Naive B cell (primary cell): ENCODE data around the gene DDX39B. TPM values are rescaled to one million over a fixed set of nuclear protein-coding genes. Genes with fewer than 3 reads are reported as not detected.

ENCODE experiments used
- ATAC-seq, 2 donors: fragments of 150-1000 bp; cut with Tn5 transposase; 2 replicates each; pipeline ENCODE4 v1.10.0; 2021; ENCODE audit warnings: low read depth in 2 of 2, mild to moderate bottlenecking in 2 of 2, moderate library complexity in 2 of 2
- DNase-seq: peaks from one replicate; pipeline ENCODE4 v3.0.0; 2022
- H3K27ac Mint-ChIP-seq, 6 donors: one replicate each; pipeline ENCODE4 v1.8.0; 2020 to 2022; ENCODE audit warnings: mild to moderate bottlenecking in 6 of 6, mixed read lengths in 6 of 6, moderate library complexity in 5 of 6, inconsistent platforms in 2 of 6
- H3K27me3 Mint-ChIP-seq, 3 donors: one replicate each; pipeline ENCODE4 v1.8.0; 2021 to 2022; ENCODE audit warnings: mixed read lengths in 3 of 3, mild to moderate bottlenecking in 1 of 3
- H3K36me3 Mint-ChIP-seq, 2 donors: one replicate each; pipeline ENCODE4 v1.8.0; 2020 to 2022; ENCODE audit warnings: mixed read lengths in 2 of 2, inconsistent platforms in 1 of 2, mild to moderate bottlenecking in 1 of 2
- H3K4me1 Mint-ChIP-seq, 3 donors: one replicate each; pipeline ENCODE4 v1.8.0; 2020 to 2022; ENCODE audit warnings: mixed read lengths in 3 of 3, inconsistent platforms in 1 of 3, mild to moderate bottlenecking in 1 of 3, moderate library complexity in 1 of 3
- H3K4me3 Mint-ChIP-seq, 8 donors: one replicate each; pipeline ENCODE4 v1.8.0; 2020 to 2022; ENCODE audit warnings: mild to moderate bottlenecking in 8 of 8, mixed read lengths in 8 of 8, moderate library complexity in 8 of 8, inconsistent platforms in 2 of 8
- H3K9me3 Mint-ChIP-seq, 7 donors: one replicate each; pipeline ENCODE4 v1.8.0; 2020 to 2022; ENCODE audit warnings: mixed read lengths in 7 of 7, mild to moderate bottlenecking in 5 of 7, inconsistent platforms in 2 of 7, moderate library complexity in 1 of 7
- polyA plus RNA-seq, 6 donors: library from polyadenylated mRNA; unstranded; fragments of 300-500 nt; fragmentation: Illumina TruSeq; gene quantifications; one replicate each; pipeline ENCODE4 v1.2.3, GENCODE V29; 2021; ENCODE audit warnings: low read depth in 6 of 6

Gene DDX39B
- polyA plus RNA-seq, 6 donors from 2014 or later, result 41.6 to 117 (median 74.5) TPM

- ATAC-seq (peak; percentile 63 to 66), DNase-seq (peak; percentile 75)
- H3K4me1 Mint-ChIP-seq, result peaks cover 87 to 99% (median 97%) of the 10 kb centered on the region in 3 donors
- H3K4me3 Mint-ChIP-seq, result peak within 1 kb of the TSS; percentile 89 to 100 (median 96)
- no peaks in the 10 kb centered on the region for H3K36me3 Mint-ChIP-seq
- no peaks in the 10 kb centered on the region for H3K9me3 Mint-ChIP-seq
- peak within 1 kb of the TSS; percentile 96 to 100 (median 98) for H3K27ac Mint-ChIP-seq
- H3K27me3 Mint-ChIP-seq, result no peaks in the 10 kb centered on the region
Measured at GRCh38 chr6:31572041-31572911, 30.5 kb upstream of the DDX39B start, which contains the start of gene LTA. LTA (plus strand) TSS chr6:31572289; CDS start chr6:31572743, 454 bp downstream.

- H3K36me3 Mint-ChIP-seq, result no peaks in the 10 kb centered on the region
- no peak for DNase-seq
- no peak for ATAC-seq
- peak overlapping the region in 5 of 6 donors; percentile 7 to 98 (median 91) for H3K27ac Mint-ChIP-seq
- peaks cover 73 to 98% (median 83%) of the 10 kb centered on the region in 3 donors for H3K4me1 Mint-ChIP-seq
- peak overlapping the region in 6 of 8 donors; percentile 15 to 94 (median 44) for H3K4me3 Mint-ChIP-seq
- no peaks in the 10 kb centered on the region for H3K27me3 Mint-ChIP-seq
- H3K9me3 Mint-ChIP-seq, result no peaks in the 10 kb centered on the region
Measured at GRCh38 chr6:31569861-31570536, 28.2 kb upstream of the DDX39B start.

GRCh38 chr6:31568537-31568961, 26.7 kb upstream of the DDX39B start:
- ATAC-seq (peak; percentile 81 to 86), DNase-seq (peak; percentile 87)
- H3K4me1 Mint-ChIP-seq, result peaks cover 69 to 94% (median 80%) of the 10 kb centered on the region in 3 donors
- peak overlapping the region; percentile 50 to 77 (median 70) for H3K4me3 Mint-ChIP-seq
- H3K27me3 Mint-ChIP-seq, result no peaks in the 10 kb centered on the region
- H3K9me3 Mint-ChIP-seq, result no peaks in the 10 kb centered on the region
- H3K36me3 Mint-ChIP-seq, result peaks cover 0 to 6% of the 10 kb centered on the region in 2 donors
- peak overlapping the region; percentile 95 to 99 (median 98) for H3K27ac Mint-ChIP-seq

- no peak for ATAC-seq
- Mint-ChIP-seq H3K9me3 (no peaks in the 10 kb centered on the region), H3K36me3 (peaks cover 5 to 10% of the 10 kb centered on the region in 2 donors)
Measured at GRCh38 chr6:31567531-31568370, 25.9 kb upstream of the DDX39B start.

GRCh38 chr6:31560697-31561058, 18.9 kb upstream of the DDX39B start:
- Mint-ChIP-seq H3K9me3 (no peaks in the 10 kb centered on the region), H3K36me3 (peaks cover 5 to 17% of the 10 kb centered on the region in 2 donors), H3K4me1 (peaks cover 77 to 95% (median 77%) of the 10 kb centered on the region in 3 donors), H3K4me3 (peak overlapping the region; percentile 86 to 99 (median 90)), H3K27me3 (no peaks in the 10 kb centered on the region), H3K27ac (peak overlapping the region; percentile 91 to 99 (median 95))
- ATAC-seq (no peak), DNase-seq (no peak)

More at GRCh38 chr6:31567531-31568370, 25.9 kb upstream of the DDX39B start:
- Mint-ChIP-seq H3K27me3 (no peaks in the 10 kb centered on the region), H3K4me3 (peak overlapping the region; percentile 50 to 77 (median 70)), H3K27ac (peak overlapping the region; percentile 95 to 99 (median 98)), H3K4me1 (peaks cover 67 to 94% (median 78%) of the 10 kb centered on the region in 3 donors)
- no peak for DNase-seq

- Mint-ChIP-seq H3K27ac (peak overlapping the region; percentile 91 to 99 (median 95)), H3K4me3 (peak overlapping the region; percentile 86 to 99 (median 90)), H3K4me1 (peaks cover 71 to 90% (median 72%) of the 10 kb centered on the region in 3 donors), H3K9me3 (no peaks in the 10 kb centered on the region), H3K36me3 (peaks cover 5 to 17% of the 10 kb centered on the region in 2 donors), H3K27me3 (no peaks in the 10 kb centered on the region)
- DNase-seq, result peak; percentile 77
- peak; percentile 64 to 69 for ATAC-seq
Measured at GRCh38 chr6:31559958-31560696, 18.3 kb upstream of the DDX39B start.

- ATAC-seq (peak; percentile 15), DNase-seq (peak; percentile 41)
- Mint-ChIP-seq H3K4me1 (peaks cover 66 to 84% (median 69%) of the 10 kb centered on the region in 3 donors), H3K27me3 (no peaks in the 10 kb centered on the region), H3K27ac (peak overlapping the region; percentile 66 to 99 (median 94)), H3K36me3 (peaks cover 5 to 17% of the 10 kb centered on the region in 2 donors), H3K4me3 (peak overlapping the region; percentile 86 to 99 (median 90)), H3K9me3 (no peaks in the 10 kb centered on the region)
Measured at GRCh38 chr6:31559606-31559957, 17.8 kb upstream of the DDX39B start.

- peak; percentile 71 to 79 for ATAC-seq
- DNase-seq, result peak; percentile 84
- peaks cover 5 to 13% of the 10 kb centered on the region in 2 donors for H3K36me3 Mint-ChIP-seq
- peaks cover 62 to 81% (median 67%) of the 10 kb centered on the region in 3 donors for H3K4me1 Mint-ChIP-seq
- no peaks in the 10 kb centered on the region for H3K27me3 Mint-ChIP-seq
- peak overlapping the region; percentile 91 to 99 (median 96) for H3K27ac Mint-ChIP-seq
- no peaks in the 10 kb centered on the region for H3K9me3 Mint-ChIP-seq
- peak overlapping the region; percentile 86 to 99 (median 90) for H3K4me3 Mint-ChIP-seq
Measured at GRCh38 chr6:31558631-31559500, 17.1 kb upstream of the DDX39B start.

- no peaks in the 10 kb centered on the region for H3K27me3 Mint-ChIP-seq
- peak overlapping the region in 4 of 6 donors; percentile 26 to 99 (median 90) for H3K27ac Mint-ChIP-seq
- H3K4me3 Mint-ChIP-seq, result peak overlapping the region in 6 of 8 donors; percentile 12 to 99 (median 90)
- no peaks in the 10 kb centered on the region for H3K9me3 Mint-ChIP-seq
- peaks cover 5 to 7% of the 10 kb centered on the region in 2 donors for H3K36me3 Mint-ChIP-seq
- ATAC-seq (no peak), DNase-seq (no peak)
- H3K4me1 Mint-ChIP-seq, result peaks cover 58 to 75% (median 64%) of the 10 kb centered on the region in 3 donors
Measured at GRCh38 chr6:31558318-31558625, 16.5 kb upstream of the DDX39B start.

- H3K27ac Mint-ChIP-seq, result peak overlapping the region; percentile 26 to 91 (median 74)
- DNase-seq, result no peak
- peak overlapping the region in 7 of 8 donors; percentile 12 to 98 (median 86) for H3K4me3 Mint-ChIP-seq
- no peaks in the 10 kb centered on the region for H3K27me3 Mint-ChIP-seq
- peaks cover 0 to 7% of the 10 kb centered on the region in 2 donors for H3K36me3 Mint-ChIP-seq
- peaks cover 52 to 69% (median 59%) of the 10 kb centered on the region in 3 donors for H3K4me1 Mint-ChIP-seq
- H3K9me3 Mint-ChIP-seq, result no peaks in the 10 kb centered on the region
- no peak for ATAC-seq
Measured at GRCh38 chr6:31557443-31558317, 15.9 kb upstream of the DDX39B start.

GRCh38 chr6:31556307-31556706, 14.5 kb upstream of the DDX39B start:
- Mint-ChIP-seq H3K9me3 (no peaks in the 10 kb centered on the region), H3K4me3 (peak overlapping the region in 5 of 8 donors; percentile 23 to 61 (median 45)), H3K27me3 (no peaks in the 10 kb centered on the region), H3K27ac (no peak overlapping the region), H3K36me3 (no peaks in the 10 kb centered on the region), H3K4me1 (peaks cover 45 to 66% (median 53%) of the 10 kb centered on the region in 3 donors)
- DNase-seq (no peak), ATAC-seq (no peak)
